ENCODE results near the gene UCHL1. TPM values are rescaled to one million over a fixed set of nuclear protein-coding genes. Genes with fewer than 3 reads are reported as not detected.

Gene UCHL1
- total and polyA plus RNA-seq, 10 of the 15 experiments (the other 5 are each of a cell fraction or from before 2014, with no cell fraction given) = 0.29 to 178 (median 125) TPM

DNA sequence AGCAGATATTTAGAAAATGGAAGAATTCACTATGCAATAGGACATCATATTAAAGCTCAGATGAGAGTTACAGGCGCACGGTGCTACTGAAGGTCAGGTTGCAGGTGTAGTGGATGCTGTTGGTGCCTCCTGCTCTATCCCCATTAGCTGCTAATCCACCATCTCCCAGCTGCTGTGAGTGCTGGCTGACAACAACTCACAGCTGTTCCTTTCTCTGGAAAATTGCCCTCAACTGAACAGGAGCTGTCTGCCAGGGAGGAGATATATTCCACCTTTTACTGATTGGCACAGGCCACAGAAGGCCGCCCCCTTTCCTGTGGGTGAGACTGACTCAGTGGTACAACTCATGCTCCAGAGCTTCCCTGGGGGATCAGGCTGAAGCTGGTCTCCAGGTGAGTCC, 48.7 kb downstream of the UCHL1 start:
- TF ChIP-seq MYC (IDR thresholded peaks at IDR 0.05; ENCODE audit: insufficient read depth, insufficient read length, insufficient replicate concordance, low read length, severe bottlenecking) (no peak), MEF2B (IDR thresholded peaks at IDR 0.05; ENCODE audit: partially characterized antibody, poor library complexity, severe bottlenecking) (no peak), PRDM15 (CRISPR knock-in tag; IDR thresholded peaks at IDR 0.05) (no peak), IRF4 (IDR thresholded peaks at IDR 0.05; ENCODE audit: low read depth, low read length) (no peak), EGR1 (IDR thresholded peaks at IDR 0.05; ENCODE audit: borderline replicate concordance in 1 of 2, low read depth in 2 of 2, low read length in 2 of 2) (no peak), BACH1 (IDR thresholded peaks at IDR 0.05; ENCODE audit: borderline replicate concordance) (no peak), ELK1 (IDR thresholded peaks at IDR 0.05; ENCODE audit: low read depth, low read length) (no peak), KLF5 (IDR thresholded peaks at IDR 0.05; ENCODE audit: partially characterized antibody) (no peak), SIN3A (IDR thresholded peaks at IDR 0.05; ENCODE audit: low read depth, low read length) (no peak), HDAC2 (IDR thresholded peaks at IDR 0.05) (no peak), SMC3 (IDR thresholded peaks at IDR 0.05; ENCODE audit: borderline replicate concordance, low read length) (no peak), ZNF24 (IDR thresholded peaks at IDR 0.05) (no peak), ZSCAN29 (IDR thresholded peaks at IDR 0.05) (no peak)
- TF ChIP-seq, protein P1, sequence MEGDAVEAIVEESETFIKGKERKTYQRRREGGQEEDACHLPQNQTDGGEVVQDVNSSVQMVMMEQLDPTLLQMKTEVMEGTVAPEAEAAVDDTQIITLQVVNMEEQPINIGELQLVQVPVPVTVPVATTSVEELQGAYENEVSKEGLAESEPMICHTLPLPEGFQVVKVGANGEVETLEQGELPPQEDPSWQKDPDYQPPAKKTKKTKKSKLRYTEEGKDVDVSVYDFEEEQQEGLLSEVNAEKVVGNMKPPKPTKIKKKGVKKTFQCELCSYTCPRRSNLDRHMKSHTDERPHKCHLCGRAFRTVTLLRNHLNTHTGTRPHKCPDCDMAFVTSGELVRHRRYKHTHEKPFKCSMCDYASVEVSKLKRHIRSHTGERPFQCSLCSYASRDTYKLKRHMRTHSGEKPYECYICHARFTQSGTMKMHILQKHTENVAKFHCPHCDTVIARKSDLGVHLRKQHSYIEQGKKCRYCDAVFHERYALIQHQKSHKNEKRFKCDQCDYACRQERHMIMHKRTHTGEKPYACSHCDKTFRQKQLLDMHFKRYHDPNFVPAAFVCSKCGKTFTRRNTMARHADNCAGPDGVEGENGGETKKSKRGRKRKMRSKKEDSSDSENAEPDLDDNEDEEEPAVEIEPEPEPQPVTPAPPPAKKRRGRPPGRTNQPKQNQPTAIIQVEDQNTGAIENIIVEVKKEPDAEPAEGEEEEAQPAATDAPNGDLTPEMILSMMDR (IDR thresholded peaks at IDR 0.05 in 2 of 3, conservative IDR thresholded peaks at IDR 0.05 in 1 of 3; ENCODE audit: control insufficient read depth in 2 of 3, extremely low read depth in 1 of 3, insufficient read depth in 1 of 3, low read depth in 3 of 3, low read length in 3 of 3) = no peak
- ChIA-PET CTCF (no interaction called here), RAD21 (ENCODE audit: unreplicated experiment) (interaction anchor here (1.4 kb wide), 1 partner anchor 25 kb away, joined by 5 read pairs; no protein-coding TSS in a partner anchor), SMC1A (ENCODE audit: uncharacterized antibody, unreplicated experiment) (interaction anchor here (1.0 kb wide), 1 partner anchor 12 kb away, joined by 3 read pairs; no protein-coding TSS in a partner anchor), POLR2A (no interaction called here)
- Histone ChIP-seq H3K9ac (ENCODE audit: control insufficient read depth, insufficient read depth, low read length) (no peak overlapping the region), H2AFZ (ENCODE audit: control insufficient read depth, low read depth, low read length) (no peak overlapping the region), H3K36me3 (ENCODE audit: control insufficient read depth in 2 of 2, insufficient read depth in 2 of 2, low read length in 1 of 2) (no peaks in the 10 kb centered on the region), H3K9me3 (replicated peaks; ENCODE audit: control insufficient read depth, insufficient read depth, low read length) (no peaks in the 10 kb centered on the region; the same call in 2 of the 3 replicates), H3K27me3 (replicated peaks in 1 of 2; ENCODE audit: control insufficient read depth in 2 of 2, insufficient read depth in 2 of 2, low read length in 1 of 2) (no peaks in the 10 kb centered on the region), H4K20me1 (ENCODE audit: control insufficient read depth, insufficient read depth) (no peaks in the 10 kb centered on the region), H3K79me2 (ENCODE audit: control insufficient read depth, insufficient read depth, low read length) (no peaks in the 10 kb centered on the region), H3K27ac (ENCODE audit: control insufficient read depth, insufficient read depth) (no peak overlapping the region), H3K4me3 (no peak overlapping the region), H3K4me1 (ENCODE audit: control insufficient read depth, insufficient read depth, low read length) (no peaks in the 10 kb centered on the region), H3K4me2 (ENCODE audit: control insufficient read depth, insufficient read depth) (no peak overlapping the region)
- no TSS peak for BruUV-seq (replicated peaks)
- no peak for ATAC-seq
- DNase-seq (ENCODE audit: low read depth, low spot score) = no peak
- in situ Hi-C loops (cut with MboI) = loop anchor here (25.0 kb wide), 1 partner anchor 107 kb away; no protein-coding TSS in a partner anchor
- WGBS (ENCODE audit: insufficient coverage, insufficient replicate concordance, low lambda C conversion rate, missing lambda C conversion rate) = 46% methylated on average over 3 of the region's 3 CpGs
- intact Hi-C loops (cut with micrococcal nuclease; ENCODE audit: unreplicated experiment) = no loop called here
- no peak for FAIRE-seq

All from GM12878 (cell line).